Tibial artery (tissue), 4 donors: Measurements from ENCODE around the gene CHRM3.

Source experiments
- DNase-seq, 2 donors: peaks; one replicate each; pipeline ENCODE4 v3.0.0-alpha.2; 2019
- H3K27ac ChIP-seq, 2 donors: fragments of 200-600 bp; sonication (generic) in 1 of 2; 1 replicate in 1 of 2; 2 replicates in 1 of 2; pipeline ENCODE4 v1.5.1; 2018 to 2019; ENCODE audit warnings: mild to moderate bottlenecking in 1 of 2
- H3K27me3 ChIP-seq, 2 donors: fragments of 200-600 bp; sonication (generic) in 1 of 2; one replicate each; pipeline versions ENCODE4 v1.5.1 to v1.6.0; 2016 to 2019
- H3K36me3 ChIP-seq, 3 donors: fragments of 200-600 bp; sonication (generic) in 2 of 3; one replicate each; pipeline ENCODE4 v1.5.1; 2016 to 2019; ENCODE audit warnings: mild to moderate bottlenecking in 2 of 3
- H3K4me1 ChIP-seq, 4 donors: fragments of 200-600 bp; sonication (generic) in 2 of 4; 1 replicate in 3 of 4; 2 replicates in 1 of 4; pipeline ENCODE4 v1.5.1; 2016 to 2019
- H3K4me3 ChIP-seq, 2 donors: fragments of 200-600 bp; sonication (generic) in 1 of 2; 1 replicate in 1 of 2; 2 replicates in 1 of 2; pipeline ENCODE4 v1.5.1; 2018 to 2019; ENCODE audit warnings: mild to moderate bottlenecking in 2 of 2
- H3K9me3 ChIP-seq, 3 donors: fragments of 200-600 bp; sonication (generic) in 1 of 3; one replicate each; pipeline ENCODE4 v1.5.1; 2016 to 2019
- intact Hi-C: fragments of 100-400 bp; cut with DNase I; formaldehyde crosslinking; loops from one replicate; pipeline ENCODE4 v1.15.0; 2023; ENCODE audit warnings: low total_unique reads
- TF ChIP-seq, protein P1 (sequence below), 2 experiments: fragments of 200-600 bp in 1 of 2; fragments of 450-650 bp in 1 of 2; IDR thresholded peaks; one replicate each; pipeline ENCODE4 v1.5.1; 2017 to 2019; ENCODE audit warnings: antibody characterized with exemption in 2 of 2, mild to moderate bottlenecking in 1 of 2, moderate library complexity in 1 of 2

The CHRM3 gene

DNA sequence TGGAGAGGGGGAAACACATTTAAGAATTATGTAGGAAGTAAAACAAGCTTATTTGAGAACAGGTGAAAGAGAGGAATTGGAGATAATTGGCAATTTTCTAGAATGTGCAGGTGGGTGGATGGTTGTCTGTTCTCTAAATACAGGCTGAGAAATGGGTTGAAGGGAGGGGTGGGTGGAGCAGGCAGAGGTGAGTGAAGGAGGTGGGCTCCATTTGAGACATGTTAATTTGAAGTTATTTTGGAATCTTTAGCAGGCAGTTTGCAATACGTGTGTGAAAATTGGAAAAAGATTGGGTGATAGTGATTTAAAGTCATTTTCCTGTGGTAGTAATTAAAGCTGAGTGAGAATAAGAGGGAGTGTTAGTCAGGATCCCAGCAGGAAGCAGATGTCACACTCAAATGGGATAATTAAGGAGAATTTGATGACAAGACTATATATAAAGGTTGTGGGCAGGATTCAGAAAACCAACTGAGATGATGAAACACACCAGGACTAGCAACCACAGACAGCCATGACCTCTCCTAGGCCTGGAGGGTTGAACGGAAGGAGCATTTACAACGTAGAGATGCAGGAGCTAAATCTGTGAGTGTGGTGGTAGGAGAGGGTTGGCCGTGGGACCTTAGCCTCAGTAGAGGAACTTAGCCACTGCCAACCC is 40.6 kb downstream of the CHRM3 start:
- Histone ChIP-seq H3K27ac (no peak overlapping the region), H3K9me3 (no peaks in the 10 kb centered on the region), H3K4me3 (no peak overlapping the region), H3K36me3 (no peaks in the 10 kb centered on the region), H3K27me3 (no peaks in the 10 kb centered on the region), H3K4me1 (no peaks in the 10 kb centered on the region)
- TF ChIP-seq, protein P1, sequence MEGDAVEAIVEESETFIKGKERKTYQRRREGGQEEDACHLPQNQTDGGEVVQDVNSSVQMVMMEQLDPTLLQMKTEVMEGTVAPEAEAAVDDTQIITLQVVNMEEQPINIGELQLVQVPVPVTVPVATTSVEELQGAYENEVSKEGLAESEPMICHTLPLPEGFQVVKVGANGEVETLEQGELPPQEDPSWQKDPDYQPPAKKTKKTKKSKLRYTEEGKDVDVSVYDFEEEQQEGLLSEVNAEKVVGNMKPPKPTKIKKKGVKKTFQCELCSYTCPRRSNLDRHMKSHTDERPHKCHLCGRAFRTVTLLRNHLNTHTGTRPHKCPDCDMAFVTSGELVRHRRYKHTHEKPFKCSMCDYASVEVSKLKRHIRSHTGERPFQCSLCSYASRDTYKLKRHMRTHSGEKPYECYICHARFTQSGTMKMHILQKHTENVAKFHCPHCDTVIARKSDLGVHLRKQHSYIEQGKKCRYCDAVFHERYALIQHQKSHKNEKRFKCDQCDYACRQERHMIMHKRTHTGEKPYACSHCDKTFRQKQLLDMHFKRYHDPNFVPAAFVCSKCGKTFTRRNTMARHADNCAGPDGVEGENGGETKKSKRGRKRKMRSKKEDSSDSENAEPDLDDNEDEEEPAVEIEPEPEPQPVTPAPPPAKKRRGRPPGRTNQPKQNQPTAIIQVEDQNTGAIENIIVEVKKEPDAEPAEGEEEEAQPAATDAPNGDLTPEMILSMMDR (IDR thresholded peaks at IDR 0.05) = no peak
- DNase-seq = no peak
- intact Hi-C loops = no loop called here

DNA sequence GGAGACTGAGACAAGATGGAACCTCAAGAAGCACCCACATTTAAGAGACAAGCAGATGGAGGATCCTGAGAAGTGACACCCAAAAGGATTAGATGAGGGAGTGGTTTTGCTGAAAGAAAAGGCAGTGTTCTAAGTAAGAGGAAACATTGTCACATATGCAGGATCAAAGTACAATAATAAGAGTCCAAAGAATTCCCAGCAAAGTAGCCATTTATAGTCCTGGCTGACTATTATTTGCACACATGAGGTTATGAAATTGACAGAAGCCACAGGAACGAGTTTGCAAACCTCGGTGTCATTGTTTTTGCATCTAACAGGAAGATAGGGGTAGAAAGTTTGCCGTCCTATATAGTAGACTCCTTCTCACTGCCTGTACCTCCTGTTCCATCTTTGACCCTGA is 41.3 kb downstream of the CHRM3 start:
- DNase-seq = no peak

DNA sequence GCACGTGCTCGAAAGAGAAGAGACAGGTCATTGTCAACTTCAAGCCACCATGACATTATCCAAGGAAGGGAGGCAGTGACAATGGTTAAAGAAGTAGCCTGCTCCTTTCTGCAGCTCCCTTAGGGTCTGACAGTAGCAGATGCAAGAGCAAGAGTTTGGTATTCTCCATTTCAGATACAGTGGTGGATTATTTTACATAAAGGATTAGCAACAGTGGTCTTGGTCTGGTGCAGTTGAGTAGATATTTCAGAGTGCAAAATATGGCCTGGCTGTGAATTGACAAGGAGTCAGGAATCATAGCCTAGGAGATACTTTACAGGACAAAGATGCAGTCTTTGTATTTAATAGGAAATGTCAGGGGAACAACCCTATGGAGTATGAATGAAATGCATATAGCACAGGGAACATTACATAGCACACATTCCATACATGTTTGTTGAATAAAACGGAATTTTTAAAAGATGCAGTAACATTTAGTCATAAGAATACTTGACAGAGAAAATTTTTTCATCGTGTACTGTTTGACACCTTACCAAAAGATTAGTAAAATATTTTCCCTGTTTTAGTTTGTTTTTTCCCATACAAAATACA is 41.8 kb downstream of the CHRM3 start:
- TF ChIP-seq, protein P1 (IDR thresholded peaks at IDR 0.05) = no peak
- no peaks in the 10 kb centered on the region for H3K4me1 ChIP-seq
- H3K36me3 ChIP-seq = no peaks in the 10 kb centered on the region
- DNase-seq = no peak
- intact Hi-C loops = no loop called here
- H3K27ac ChIP-seq = no peak overlapping the region
- H3K27me3 ChIP-seq = no peaks in the 10 kb centered on the region
- H3K4me3 ChIP-seq = no peak overlapping the region
- no peaks in the 10 kb centered on the region for H3K9me3 ChIP-seq

More for the DNA sequence above, 41.3 kb downstream of the CHRM3 start:
- H3K4me3 ChIP-seq = no peak overlapping the region
- H3K9me3 ChIP-seq = no peaks in the 10 kb centered on the region
- H3K36me3 ChIP-seq = no peaks in the 10 kb centered on the region
- H3K27me3 ChIP-seq = no peaks in the 10 kb centered on the region
- intact Hi-C loops = no loop called here
- no peaks in the 10 kb centered on the region for H3K4me1 ChIP-seq
- H3K27ac ChIP-seq = no peak overlapping the region
- TF ChIP-seq, protein P1 (IDR thresholded peaks at IDR 0.05) = no peak

DNA sequence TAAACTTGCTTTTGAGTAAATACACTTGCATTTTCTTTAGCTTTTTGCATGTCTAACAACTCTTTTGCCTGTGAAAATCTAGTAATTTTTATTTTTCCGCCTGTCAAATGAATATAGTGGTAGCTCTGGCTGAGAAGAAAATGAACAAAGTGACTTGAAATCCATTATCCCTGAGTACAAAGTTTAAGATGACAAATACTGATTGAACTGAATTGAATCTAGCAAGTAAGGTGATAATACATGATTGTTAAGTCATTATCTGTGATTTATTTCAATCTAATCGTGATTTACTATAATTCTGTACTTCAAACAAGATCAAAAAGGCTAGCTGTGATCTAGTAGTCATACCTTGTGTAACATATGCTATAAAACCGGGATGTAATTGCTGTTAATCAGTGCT is 42.8 kb downstream of the CHRM3 start:
- Histone ChIP-seq H3K9me3 (no peaks in the 10 kb centered on the region), H3K36me3 (no peaks in the 10 kb centered on the region)
- intact Hi-C loops = no loop called here

DNA sequence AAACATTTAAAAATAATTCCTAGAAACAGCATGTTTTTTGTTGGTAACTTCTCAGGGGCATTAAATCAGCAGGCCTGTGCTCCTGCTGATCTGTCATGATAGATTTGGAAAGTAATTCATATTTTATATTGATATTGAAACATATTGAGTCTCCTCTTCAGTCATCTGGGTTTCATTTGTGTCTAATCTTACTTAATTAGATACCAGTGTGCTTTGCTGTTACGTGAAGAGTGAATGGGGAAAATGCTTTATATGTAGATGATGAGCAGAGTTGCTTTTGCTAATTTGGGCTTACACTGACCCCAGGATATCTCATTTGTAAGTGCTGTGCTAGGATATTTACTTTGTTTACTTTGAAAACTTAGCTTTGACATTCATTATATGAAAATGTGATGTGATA is 45.9 kb downstream of the CHRM3 start:
- intact Hi-C loops = no loop called here

More for the DNA sequence above, 42.8 kb downstream of the CHRM3 start:
- no peaks in the 10 kb centered on the region for H3K4me1 ChIP-seq
- DNase-seq = no peak
- TF ChIP-seq, protein P1 (IDR thresholded peaks at IDR 0.05) = no peak
- H3K27me3 ChIP-seq = no peaks in the 10 kb centered on the region
- H3K4me3 ChIP-seq = no peak overlapping the region
- H3K27ac ChIP-seq = no peak overlapping the region

More for the DNA sequence above, 45.9 kb downstream of the CHRM3 start:
- no peak overlapping the region for H3K27ac ChIP-seq
- TF ChIP-seq, protein P1 (IDR thresholded peaks at IDR 0.05) = no peak
- no peaks in the 10 kb centered on the region for H3K27me3 ChIP-seq
- no peaks in the 10 kb centered on the region for H3K36me3 ChIP-seq
- DNase-seq = no peak
- no peaks in the 10 kb centered on the region for H3K4me1 ChIP-seq
- no peak overlapping the region for H3K4me3 ChIP-seq
- H3K9me3 ChIP-seq = no peaks in the 10 kb centered on the region
